Vagina (tissue), 2 donors: Measurements from ENCODE around the gene COL5A1.

Source experiments
- POLR2A ChIP-seq, 2 donors: fragments of 450-650 bp; IDR thresholded peaks; one replicate each; pipeline ENCODE4 v1.6.1; 2017; ENCODE audit warnings: antibody characterized with exemption in 2 of 2, mild to moderate bottlenecking in 2 of 2, moderate library complexity in 2 of 2
- POLR2AphosphoS5 ChIP-seq, 2 donors: sonication (generic); formaldehyde crosslinking; IDR thresholded peaks; one replicate each; pipeline ENCODE4 v1.9.0; 2017; ENCODE audit warnings: antibody characterized with exemption in 2 of 2, mild to moderate bottlenecking in 2 of 2, low read depth in 1 of 2; ENCODE audit not compliant: insufficient read depth in 1 of 2

- no peak for TF ChIP-seq POLR2AphosphoS5 (IDR thresholded peaks at IDR 0.05; ENCODE audit: insufficient read depth in 1 of 2, low read depth in 1 of 2)
- TF ChIP-seq POLR2A (IDR thresholded peaks at IDR 0.05) = no peak
Observed at GRCh38 chr9:134726026-134726721, 84.6 kb downstream of the COL5A1 start.
